GM18909 (cell line): ENCODE data around the gene STAB2.

Source experiments
- ATAC-seq: cut with Tn5 transposase; IDR thresholded peaks from one replicate; pipeline ENCODE4 v1.9.1; 2021; ENCODE audit warnings: mild to moderate bottlenecking; ENCODE audit not compliant: unreplicated experiment, poor library complexity

STAB2 gene

DNA sequence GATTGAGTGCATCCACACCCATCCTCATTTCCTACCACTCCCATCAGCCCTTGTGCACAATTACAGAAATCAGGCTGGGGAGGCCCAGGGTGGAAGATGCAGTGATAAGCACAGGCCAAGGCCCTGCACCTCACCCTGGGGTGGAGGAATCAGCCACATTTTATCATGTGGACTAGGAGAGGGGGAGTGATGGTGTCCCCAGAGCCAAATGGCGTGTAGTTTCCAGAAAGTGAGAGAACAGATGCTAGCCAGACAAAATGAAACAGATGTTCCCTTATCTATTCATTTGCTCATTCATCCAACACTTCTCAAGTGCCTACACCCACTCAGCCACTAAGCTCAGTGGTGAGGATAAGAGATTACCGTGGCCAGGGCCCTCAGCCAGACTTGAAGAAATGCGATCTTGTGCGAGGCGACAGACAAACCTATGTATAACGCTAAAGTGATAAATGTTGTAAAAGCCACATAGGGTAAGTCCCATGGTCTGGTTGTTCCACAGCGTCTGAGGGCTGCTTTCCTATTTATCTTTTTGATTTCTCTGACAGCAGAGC lies 93.6 kb downstream of the STAB2 start:
- no peak for ATAC-seq

DNA sequence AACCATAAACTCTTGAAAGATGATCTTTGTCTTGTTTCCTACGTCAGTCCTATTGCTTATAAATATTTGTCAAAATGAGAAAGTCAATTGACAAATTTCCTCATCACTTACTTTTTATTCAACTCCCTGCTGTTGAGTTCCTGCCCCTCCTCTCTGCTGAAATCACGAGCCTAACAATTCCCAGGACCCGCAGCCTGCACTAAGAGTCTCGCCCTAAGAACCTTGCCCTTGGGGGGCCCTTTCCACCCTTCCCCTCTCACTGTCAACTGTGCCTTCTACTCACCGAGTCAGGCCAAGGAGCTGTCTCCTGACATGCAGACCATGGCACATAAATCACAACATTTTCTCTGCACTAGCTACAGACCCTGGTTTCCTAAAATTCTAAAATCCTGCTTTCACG lies 99.0 kb downstream of the STAB2 start:
- no peak for ATAC-seq

DNA sequence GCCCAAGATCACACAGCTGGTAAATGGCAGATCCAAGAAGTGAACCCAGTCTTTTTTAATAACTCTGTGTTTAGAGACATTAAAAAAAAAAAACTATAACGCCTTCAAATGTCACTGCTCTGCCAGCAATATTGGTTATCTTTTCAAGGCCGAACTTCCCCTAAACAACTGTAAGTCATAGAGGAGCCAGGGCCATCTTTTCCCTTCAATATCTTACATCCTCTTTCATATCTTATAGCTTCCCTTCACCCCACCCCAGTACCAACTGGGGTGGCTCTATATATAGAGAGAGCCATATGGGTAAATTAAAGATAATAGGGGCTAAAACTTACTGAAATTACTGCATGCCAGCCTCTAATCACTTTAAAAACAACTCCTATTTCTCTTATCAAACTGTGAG lies 100.2 kb downstream of the STAB2 start:
- ATAC-seq: no peak

DNA sequence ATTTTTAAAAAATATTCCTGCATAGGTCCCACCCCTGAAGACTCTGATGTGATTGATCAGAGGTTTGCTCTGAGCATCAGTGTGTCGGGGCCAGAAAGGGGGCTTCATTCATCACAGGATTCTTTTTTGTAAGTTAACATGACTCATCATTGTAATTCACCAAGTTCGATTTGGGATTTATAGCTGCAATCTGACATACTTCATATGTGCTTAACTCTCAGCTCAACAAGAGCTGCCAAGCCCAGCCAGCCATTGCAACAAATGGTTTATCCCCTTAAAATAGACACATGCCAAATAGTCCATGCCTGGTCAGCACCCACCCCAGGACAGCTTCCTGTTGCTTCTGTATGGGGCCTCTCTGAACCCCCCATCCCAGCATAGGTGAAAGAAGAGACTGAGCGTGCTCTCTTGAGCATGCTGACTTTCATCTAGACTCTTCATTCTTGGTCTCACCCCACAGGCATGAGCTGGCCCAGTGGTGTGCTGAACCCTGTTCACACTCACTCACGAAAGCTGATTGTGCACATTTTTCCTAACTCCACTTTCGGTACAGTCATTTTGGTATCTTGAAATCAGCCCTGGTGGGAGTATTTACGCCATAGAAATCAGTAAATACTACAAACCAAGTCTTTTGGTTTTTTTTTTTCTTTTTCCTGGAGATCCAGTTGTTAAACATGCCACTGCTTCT lies 101.4 kb downstream of the STAB2 start:
- no peak for ATAC-seq

DNA sequence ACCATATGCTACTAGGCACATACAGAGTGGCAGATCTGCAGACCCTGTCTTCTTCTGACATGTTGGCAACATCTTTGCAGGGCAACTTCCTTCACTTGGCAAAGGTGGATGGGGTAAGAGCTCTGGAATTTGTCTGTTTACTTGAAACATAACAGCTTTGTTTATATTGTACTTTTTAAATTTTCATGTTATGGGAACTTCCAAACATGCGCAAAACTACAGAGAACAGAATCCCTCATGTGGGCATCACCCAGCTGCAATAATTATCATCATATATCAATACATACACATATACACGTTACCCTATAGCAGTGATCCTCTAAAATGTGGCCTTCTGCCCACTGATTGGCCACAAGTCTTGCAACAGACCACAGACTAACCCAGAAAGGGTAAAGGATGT lies 103.4 kb downstream of the STAB2 start:
- ATAC-seq: no peak

DNA sequence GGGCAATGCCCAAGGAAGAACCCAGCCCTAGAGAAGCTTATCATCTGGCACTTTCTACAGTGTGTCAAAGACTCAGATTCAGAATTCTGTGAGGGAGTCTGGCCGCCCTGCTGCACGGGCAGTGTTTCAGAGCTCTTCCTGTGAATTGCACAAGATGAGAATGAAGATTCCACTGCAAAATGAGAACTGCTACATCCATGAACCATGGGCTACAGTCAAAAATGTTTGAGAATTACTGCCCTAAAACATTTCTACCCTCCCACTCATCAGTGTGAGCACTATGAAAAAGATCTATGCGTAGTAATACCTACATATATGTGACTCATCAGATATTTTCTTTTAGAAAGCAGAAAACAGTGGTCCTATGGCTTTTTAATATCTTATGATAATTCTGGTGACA lies 104.0 kb downstream of the STAB2 start:
- ATAC-seq: no peak

DNA sequence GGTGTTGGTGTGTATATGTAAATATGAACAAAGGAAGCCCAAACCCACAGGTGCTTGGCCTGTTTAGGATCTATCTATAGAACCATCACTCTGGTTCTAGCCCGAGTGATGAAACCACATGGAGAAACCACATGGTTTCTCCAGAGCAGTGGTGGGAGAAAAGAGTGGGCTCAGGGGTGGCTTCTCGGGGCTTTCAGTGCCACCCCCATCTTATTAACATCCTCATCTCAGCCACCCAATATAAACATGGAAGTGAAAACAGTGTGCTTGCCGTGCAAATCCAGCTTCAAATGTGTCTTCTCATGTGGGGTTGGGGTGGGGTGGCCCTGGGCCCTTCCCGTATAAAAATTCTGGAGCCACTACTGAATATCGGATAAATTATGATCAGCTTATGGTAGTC lies 109.0 kb downstream of the STAB2 start:
- ATAC-seq: no peak

DNA sequence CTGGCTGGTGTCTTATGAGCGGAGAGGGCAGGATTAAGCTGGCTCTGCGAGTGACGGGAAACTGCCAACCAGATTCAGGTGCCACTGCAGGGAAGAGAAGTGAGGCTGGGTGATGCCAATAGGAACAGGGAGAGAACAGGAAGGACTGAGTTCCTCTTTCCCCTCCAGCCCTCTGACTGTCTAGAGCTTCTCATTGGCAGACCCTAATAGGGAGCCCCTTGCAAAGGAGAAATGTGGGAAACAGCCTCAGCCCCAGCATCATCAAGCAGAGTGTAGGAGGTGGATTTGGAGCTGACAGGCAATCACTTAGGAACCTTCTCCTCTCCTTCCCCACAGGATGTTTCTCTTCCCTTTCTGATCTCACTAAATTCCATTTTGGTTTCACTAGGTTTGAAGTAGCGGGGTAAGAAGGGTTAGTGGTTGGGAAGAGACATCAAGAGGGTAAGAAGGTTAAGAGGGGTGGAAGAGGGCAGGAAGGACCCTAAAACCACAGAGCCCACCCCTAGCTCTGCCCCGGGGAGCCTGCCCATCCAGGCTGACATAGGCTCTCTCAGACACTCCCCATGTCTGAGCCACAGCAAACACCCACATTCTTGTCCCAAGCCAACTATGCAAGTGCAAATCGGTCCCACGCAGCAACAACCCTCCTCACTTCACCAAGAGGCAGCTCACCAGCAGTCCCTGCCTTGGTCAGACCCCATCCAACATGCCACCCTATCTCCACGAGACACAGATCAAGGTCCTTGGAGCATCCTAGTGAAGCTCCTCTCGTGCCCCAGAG lies 111.1 kb downstream of the STAB2 start:
- no peak for ATAC-seq

DNA sequence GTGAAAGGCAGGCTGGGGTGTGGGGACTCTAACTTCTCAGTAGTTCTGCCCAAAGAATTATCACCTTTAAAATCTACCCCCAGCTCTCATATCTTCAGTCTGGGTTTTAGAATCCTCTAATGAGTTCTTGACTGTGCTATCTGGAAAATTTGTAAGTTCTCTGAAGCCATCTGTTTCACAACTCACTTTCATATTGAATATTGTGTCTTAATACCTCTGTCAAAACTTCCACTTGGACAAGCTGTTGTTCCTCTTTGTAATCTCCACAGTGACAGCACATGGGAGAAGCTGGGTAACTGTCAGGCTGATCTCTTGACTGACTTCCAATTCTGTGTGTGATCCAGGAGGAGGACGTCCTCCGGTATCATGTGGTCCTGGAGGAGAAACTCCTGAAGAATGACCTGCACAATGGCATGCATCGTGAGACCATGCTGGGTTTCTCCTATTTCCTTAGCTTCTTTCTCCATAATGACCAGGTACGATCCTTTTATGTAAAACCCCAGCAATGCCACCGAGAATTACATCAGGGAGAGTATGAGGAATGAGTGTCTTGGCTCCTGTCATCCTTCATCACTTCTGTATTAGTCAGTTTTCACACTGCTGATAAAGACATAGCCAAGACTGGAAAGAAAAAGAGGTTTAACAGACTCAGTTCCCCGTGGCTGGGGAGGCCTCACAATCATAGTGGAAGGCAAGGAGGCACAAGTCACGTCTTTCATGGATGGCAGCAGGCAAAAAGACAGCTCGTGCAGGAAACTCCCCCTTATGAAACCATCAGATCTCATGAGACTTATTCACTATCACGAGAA lies 111.9 kb downstream of the STAB2 start:
- ATAC-seq: no peak

DNA sequence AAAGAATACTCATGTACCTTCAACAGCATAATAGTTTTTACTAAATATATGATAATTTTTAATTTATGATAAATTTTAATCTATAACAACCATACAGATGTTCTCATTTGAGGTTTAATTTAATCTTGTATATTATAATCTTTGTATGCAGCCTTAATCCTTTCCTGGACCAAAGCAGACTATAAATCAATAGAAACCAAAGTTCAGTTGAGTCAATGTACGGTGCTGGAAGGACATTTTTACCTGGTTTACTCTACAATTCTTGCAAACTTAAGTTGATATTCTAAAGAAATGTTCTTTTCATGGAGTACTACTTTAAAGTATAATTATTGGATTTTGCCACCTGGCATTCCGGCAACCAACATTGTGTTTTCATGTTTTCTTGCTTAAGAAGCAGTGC lies 118.0 kb downstream of the STAB2 start:
- ATAC-seq: no peak

DNA sequence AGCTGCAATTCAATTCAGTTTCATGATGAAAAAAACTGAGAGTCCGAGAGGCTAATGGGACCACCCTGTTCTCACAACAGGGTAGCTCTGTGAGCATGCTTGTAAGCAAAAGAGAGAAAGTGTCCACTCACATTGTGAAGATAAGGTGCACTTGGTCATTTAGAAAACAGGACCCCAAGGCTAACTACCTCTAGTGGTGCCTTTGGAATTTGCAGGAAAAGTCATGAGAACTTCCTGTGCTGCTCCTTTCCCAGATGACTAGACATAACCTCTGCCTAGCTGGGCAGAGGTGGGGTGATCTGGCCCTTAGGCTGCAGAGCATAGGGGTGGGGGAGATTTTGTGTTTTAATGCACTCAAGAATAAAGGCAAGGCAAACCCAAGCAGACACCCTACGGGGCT lies 118.9 kb downstream of the STAB2 start:
- no peak for ATAC-seq

DNA sequence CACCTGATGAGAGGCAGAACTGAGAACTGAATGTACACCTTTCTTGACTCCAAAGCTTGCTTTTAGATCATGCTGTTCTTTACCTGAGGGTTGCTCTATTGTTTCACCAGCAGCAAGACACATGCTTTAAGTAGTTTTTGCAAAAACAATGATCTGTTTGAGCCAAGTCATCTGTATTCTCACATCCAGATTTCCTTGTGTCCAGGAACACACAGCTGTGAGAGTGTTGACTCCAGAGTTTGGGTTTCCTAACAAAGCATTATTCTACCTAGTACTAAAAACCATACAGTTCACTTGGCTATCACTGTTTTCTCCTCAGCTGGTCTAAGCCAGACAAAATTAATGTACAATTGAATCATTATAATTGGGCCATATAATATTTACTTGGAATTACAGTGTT lies 120.4 kb downstream of the STAB2 start:
- ATAC-seq: no peak

DNA sequence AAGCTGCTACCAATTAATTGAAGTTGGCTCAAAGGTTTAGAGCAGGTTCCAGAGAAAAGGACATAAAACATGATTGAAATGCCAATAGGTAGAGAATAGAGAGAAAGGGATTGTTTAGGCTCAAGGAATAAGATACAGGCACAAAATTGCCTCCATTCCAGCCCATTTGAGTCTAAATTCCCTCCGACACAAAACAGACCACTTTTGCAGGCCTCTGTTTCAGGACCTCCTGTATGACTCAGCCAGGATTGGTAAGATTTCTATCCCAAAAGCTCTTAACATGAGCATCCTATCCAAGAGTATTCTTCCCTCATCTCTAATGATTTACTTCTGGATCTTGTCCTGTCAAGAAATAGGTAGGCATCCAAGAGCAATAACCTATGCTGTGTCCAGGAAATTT lies 123.5 kb downstream of the STAB2 start:
- no peak for ATAC-seq

DNA sequence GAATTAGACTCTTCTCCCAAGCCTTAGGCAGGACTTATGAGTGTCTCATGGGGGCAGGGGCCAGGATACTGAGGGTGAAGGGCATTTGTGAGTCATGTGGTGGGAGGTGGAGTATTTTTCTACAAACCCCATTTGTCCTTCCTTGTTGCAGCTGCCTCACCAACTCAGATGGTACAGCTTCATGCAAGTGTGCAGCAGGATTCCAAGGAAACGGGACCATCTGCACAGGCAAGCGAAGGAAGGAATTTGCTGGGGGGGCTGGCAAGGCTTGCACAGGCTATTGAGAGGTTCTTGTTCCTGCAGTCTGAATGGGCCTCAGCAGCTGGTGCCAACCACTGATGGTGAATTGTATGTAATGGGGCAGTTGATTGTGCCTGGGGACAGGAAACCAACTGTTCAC lies 125.1 kb downstream of the STAB2 start:
- ATAC-seq: no peak

DNA sequence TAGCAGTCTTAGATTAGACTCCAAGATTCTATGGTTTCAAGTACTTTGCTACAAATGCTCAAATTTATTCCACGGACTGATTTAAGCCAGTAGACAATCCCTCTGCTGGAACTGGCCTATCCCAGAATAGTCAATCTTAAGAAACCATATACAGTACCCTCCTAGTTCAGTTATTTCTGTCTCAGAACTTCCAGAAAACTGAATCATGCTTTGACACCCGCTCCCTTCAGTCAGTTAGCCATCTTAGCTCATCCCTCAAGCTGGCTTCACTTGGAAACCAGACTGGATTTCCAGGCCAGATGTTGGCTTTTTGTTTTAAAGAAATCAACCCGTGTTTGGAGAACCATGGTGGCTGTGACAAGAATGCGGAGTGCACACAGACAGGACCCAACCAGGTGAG lies 128.4 kb downstream of the STAB2 start:
- no peak for ATAC-seq

DNA sequence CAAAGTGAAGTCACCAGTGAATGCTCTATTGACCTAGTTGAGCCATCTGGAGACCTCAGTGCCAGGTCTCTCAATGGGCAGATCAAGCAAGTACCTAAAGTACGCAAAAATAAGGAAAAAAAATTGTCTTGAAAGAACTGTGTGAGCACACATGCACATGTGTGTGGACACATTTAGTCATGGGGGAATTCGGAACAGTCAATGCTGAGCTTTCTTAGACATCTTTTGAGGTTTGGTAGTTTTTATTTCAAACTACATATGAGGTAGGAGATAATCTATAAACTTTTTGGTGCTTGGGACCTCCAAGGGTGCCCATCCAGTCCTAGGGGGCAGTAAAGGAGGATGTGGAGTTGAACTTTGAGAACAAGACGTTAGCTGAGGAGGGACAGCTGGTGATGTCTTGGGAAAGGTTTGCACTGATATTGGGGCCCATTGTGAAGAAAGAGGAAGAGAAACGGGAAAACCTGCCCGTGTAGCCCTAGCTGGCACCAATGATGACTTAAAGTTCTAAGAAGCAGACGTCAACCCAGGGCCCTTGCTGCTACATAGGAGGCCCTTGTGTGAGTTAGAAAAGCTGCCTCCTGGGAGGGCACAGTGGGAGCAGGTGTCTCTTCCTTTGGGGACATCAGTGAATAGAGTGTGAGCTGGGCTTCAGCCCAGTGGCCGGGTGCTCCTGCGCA lies 129.6 kb downstream of the STAB2 start:
- no peak for ATAC-seq

DNA sequence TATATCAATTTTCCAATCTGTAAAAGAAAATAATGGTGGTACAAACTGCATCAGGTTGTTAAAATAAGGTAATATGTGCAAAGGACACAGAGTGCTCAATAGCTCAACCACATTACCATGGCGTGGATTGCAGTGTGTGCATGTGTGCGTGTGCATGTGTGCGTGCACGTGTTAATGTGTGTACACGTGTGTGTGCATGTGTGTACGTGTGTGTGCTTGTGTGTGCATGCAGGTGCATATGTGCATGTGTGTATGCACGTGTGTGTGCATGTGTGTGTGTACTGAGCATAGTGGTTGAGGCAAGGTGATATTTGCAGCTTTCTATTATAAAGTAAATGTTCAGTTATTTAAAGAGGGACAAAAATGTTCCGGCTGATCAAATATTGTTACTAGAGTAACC lies 138.3 kb downstream of the STAB2 start:
- no peak for ATAC-seq

DNA sequence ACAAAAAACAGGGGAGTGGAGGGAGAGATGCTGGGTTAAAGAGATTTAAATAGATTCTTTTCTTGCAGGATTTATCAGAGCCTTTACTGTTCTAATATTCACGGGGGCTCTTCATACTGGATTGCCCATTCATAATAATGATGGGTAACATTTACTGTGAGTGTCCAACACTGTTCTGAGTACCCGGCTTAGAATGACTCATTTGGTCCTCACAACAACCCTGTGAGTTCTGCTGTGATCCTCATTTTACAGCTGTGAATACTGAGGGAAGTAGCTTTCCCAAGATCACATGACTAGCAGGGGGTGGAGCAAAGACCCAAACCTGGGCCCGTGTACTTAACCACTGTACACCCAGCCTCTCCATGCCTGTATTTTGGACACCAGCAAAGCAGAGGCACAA lies 140.6 kb downstream of the STAB2 start:
- no peak for ATAC-seq

DNA sequence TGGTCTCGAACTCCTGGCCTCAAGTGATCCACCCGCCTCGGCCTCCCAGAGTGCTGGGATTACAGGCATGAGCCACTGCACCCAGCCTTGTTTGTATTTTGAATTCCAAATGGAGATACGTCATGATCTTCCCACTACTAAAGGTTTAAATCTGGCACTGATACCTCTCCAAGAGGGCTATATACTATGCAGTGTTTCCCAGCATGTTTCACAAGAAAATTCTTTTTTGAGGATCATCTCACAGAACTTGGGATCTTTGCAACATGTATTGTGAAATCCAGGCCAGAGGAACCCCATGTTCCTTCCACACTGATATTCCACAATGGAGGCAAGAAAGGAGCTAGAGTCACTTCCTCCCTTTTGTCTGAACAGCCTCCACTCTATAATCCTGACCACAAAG lies 141.2 kb downstream of the STAB2 start:
- ATAC-seq: no peak

DNA sequence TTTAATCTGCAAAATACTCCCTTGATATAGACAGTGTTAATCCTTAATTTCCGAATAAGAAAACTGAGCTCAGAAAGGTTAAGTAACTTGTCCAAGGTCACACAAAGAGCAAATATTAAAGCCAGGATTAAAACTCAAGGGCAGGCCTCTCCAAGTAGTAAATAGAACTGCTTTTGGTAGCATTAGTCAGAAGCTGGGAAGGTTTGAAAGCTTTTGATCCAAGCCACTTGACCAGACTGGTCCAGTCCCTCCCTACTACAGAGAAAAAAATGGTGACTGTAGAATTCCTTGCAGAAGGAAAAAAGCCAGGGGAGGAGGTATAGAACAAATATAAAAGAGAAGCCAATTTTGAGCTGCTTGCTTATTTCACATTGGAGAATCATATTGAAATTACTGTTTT lies 142.4 kb downstream of the STAB2 start:
- ATAC-seq: no peak
